Mucosa of rectum (tissue), 2 donors: ENCODE measurements around the gene GIMAP6.
"Not testable (repeated sequence)": the region's sequence is repeated elsewhere in the genome, so short reads cannot be mapped to it uniquely, and the experiment has no call there.

Experiments used
- H3K27ac ChIP-seq, 2 donors: one replicate each; pipeline ENCODE4 v1.7.0; 2013; ENCODE audit warnings: inconsistent platforms in 2 of 2, low read depth in 2 of 2, low read length in 2 of 2
- H3K27me3 ChIP-seq, 2 donors: one replicate each; pipeline ENCODE4 v1.7.0; 2013; ENCODE audit warnings: low read length in 2 of 2; ENCODE audit not compliant: control insufficient read depth in 2 of 2, insufficient read depth in 2 of 2
- H3K36me3 ChIP-seq, 2 donors: one replicate each; pipeline ENCODE4 v1.7.0; 2013; ENCODE audit warnings: low read length in 2 of 2; ENCODE audit not compliant: control insufficient read depth in 2 of 2, insufficient read depth in 2 of 2
- H3K4me1 ChIP-seq, 2 donors: one replicate each; pipeline ENCODE4 v1.7.0; 2013; ENCODE audit warnings: low read length in 2 of 2, mild to moderate bottlenecking in 1 of 2; ENCODE audit not compliant: control insufficient read depth in 2 of 2, insufficient read depth in 2 of 2
- H3K4me3 ChIP-seq, 2 donors: one replicate each; pipeline ENCODE4 v1.7.0; 2013; ENCODE audit warnings: low read length in 2 of 2
- H3K9ac ChIP-seq, 2 donors: one replicate each; pipeline ENCODE4 v1.7.0; 2013; ENCODE audit warnings: low read length in 2 of 2, low read depth in 1 of 2, mild to moderate bottlenecking in 1 of 2
- H3K9me3 ChIP-seq, 2 donors: one replicate each; pipeline ENCODE4 v1.7.0; 2013; ENCODE audit warnings: low read length in 2 of 2; ENCODE audit not compliant: control insufficient read depth in 2 of 2
- donor health status: healthy.
- donor health status: Normal muscosa, but diverticular disease.

GIMAP6 gene

DNA sequence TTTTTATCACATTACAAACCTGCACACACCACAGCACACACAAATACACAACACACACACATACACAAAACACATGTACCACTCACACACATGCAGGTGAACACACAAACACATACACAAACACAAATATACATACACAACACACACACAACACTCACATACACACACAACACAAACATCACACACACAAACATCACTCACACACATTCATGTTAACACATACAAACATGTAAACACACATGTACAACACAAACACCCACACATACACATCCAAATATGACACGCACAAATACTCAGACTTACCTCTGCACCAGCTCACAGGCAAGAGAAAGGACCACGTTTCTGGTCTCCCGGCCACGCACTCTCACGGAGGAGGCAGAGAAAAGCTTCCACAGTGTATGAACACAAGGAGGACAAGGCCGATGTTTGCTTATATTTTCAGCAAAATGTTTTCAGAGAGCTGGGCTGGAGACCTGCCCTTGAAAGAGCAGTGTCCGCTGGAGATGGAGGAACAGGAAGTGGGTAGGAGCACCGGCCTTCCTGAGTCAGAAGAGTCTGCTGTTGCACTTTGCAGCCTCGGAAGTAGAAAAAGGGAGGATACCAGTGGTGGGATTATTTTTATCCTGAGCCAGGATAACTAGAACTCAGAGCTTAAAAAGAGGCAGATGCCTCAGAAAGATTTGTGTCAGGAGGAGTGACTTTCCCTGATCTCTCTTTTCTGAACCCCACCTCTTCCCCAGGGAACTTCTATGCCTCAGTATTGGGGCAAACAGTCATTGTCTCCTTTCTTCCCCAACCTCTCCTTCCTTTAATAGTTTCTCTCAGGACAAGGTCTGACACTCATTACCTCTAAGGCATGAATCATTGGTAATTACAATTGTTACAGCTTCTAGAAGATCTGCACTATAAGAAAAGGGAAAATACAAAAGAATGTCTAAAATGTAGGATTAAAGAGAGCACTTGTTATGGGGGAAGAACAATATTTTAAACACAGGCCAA lies at the start of gene GIMAP6:
Gene GIMAP6 (minus strand): TSS at position 520 of the 999 bp plus-strand sequence. CDS start 2,243 bp downstream, outside the sequence.
- H3K9ac ChIP-seq: peak within 1 kb of the TSS; percentile 24 to 54
- H3K9me3 ChIP-seq: no peaks in the 10 kb centered on the region

GRCh38 chr7:150680364-150680763 lies 48.2 kb upstream of the GIMAP6 start:
- H3K9ac ChIP-seq, H3K4me1 ChIP-seq, H3K4me3 ChIP-seq, H3K27me3 ChIP-seq, H3K36me3 ChIP-seq, H3K27ac ChIP-seq, H3K9me3 ChIP-seq: not testable (repeated sequence)

More for the DNA sequence above, at the start of gene GIMAP6:
- Histone ChIP-seq H3K27me3 (no peaks in the 10 kb centered on the region), H3K27ac (peak within 1 kb of the TSS; percentile 34 to 67), H3K36me3 (peaks cover 0 to 3% of the 10 kb centered on the region in 2 donors), H3K4me3 (peak within 1 kb of the TSS; percentile 49 to 79), H3K4me1 (peaks cover 0 to 5% of the 10 kb centered on the region in 2 donors)

DNA sequence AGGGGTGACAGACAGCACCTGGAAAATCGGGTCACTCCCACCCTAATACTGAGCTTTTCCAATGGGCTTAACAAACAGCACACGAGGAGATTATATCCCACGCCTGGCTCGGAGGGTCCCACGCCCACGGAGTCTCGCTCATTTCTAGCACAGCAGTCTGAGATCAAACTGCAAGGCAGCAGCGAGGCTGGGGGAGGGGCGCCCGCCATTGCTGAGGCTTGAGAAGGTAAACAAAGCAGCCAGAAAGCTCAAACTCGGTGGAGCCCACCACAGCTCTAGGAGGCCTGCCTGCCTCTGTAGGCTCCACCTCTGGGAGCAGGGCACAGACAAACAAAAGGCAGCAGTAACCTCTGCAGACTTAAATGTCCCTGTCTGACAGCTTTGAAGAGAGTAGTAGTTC lies 46.4 kb upstream of the GIMAP6 start:
- not testable (repeated sequence) for H3K9me3 ChIP-seq, H3K27ac ChIP-seq, H3K9ac ChIP-seq, H3K4me3 ChIP-seq, H3K27me3 ChIP-seq, H3K36me3 ChIP-seq, H3K4me1 ChIP-seq

DNA sequence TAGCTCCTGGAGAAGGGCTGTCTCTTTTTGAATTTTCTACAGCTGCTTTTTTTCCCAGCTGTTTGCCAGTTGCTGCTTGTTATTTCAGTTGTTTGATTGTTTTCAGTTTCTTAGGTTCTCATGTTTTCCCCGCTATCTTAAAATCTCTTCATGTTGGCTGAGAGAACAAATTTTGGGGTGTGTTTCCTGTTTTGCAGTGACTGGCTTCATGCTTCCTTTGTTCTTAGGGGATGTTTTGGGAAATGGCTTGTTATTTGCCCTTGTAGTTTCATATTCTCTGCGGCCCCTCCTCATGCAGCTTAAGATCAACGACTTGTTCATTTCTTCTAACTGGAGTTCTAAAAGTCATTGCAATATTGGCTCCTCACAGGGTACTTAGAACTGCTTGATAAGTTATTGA lies 44.7 kb upstream of the GIMAP6 start:
- not testable (repeated sequence) for H3K9me3 ChIP-seq, H3K4me1 ChIP-seq, H3K9ac ChIP-seq, H3K27me3 ChIP-seq, H3K4me3 ChIP-seq, H3K27ac ChIP-seq, H3K36me3 ChIP-seq

- not testable (repeated sequence) for H3K27ac ChIP-seq
Measured at GRCh38 chr7:150676276-150676675, 44.1 kb upstream of the GIMAP6 start.

GRCh38 chr7:150675714-150676113 lies 43.5 kb upstream of the GIMAP6 start:
- H3K9ac ChIP-seq: no peak overlapping the region
- H3K4me1 ChIP-seq: no peaks in the 10 kb centered on the region

More at GRCh38 chr7:150676276-150676675, 44.1 kb upstream of the GIMAP6 start:
- H3K9ac ChIP-seq, H3K4me3 ChIP-seq, H3K9me3 ChIP-seq, H3K27me3 ChIP-seq, H3K36me3 ChIP-seq, H3K4me1 ChIP-seq: not testable (repeated sequence)

DNA sequence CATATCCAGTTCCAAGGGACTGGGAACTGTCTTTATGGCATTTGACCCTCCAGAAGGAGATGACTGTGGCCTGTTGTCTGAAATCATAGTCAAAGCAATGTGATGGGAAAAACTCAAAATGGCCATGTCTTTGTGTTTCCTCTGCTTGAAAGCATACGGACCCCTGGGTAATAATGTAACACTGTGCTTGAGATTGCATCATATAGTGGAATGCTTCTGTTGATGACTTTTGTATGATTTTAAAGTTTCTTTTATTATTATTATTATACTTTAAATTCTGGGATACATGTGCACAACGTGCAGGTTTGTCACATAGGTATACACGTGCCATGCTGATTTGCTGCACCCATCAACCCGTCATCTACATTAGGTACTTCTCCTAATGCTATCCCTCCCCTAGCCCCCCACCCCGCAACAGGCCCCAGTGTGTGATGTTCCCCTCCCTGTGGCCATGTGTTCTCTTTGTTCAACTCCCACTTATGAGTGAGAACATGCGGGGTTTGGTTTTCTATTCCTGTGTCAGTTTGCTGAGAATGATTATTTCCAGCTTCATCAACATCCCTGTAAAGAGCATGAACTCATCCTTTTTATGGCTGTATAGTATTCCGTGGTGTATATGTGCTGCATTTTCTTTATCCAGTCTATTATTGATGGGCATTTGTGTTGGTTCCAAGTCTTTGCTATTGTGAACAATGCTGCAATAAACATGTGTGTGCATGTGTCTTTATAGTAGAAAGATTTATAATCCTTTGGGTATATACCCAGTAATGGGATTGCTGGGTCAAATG lies 39.8 kb upstream of the GIMAP6 start:
- not testable (repeated sequence) for H3K4me1 ChIP-seq, H3K27ac ChIP-seq, H3K9me3 ChIP-seq, H3K9ac ChIP-seq, H3K4me3 ChIP-seq, H3K36me3 ChIP-seq, H3K27me3 ChIP-seq

More at GRCh38 chr7:150675714-150676113, 43.5 kb upstream of the GIMAP6 start:
- Histone ChIP-seq H3K27me3 (no peaks in the 10 kb centered on the region), H3K36me3 (no peaks in the 10 kb centered on the region), H3K4me3 (no peak overlapping the region), H3K27ac (peak overlapping the region; percentile 13 to 52), H3K9me3 (no peaks in the 10 kb centered on the region)

DNA sequence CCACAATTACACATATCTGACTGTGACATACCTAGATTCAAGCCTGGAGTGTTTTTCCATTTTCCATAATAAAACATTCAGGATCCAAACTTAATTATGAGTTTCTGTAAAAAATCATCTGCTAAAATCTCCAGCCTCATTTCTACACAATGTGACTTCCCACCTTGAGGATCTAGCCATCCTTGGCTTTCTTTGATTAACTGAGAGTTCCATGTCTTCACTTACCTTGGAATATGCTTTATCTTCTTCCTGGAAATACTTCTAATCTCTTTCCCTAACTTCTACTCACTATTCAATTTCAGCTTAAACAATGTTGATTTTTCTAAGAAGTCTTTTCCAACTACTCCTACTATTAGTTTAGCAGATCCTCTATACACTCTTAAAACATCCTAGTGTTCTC lies 36.8 kb upstream of the GIMAP6 start:
- Histone ChIP-seq H3K9ac (no peak overlapping the region), H3K4me3 (no peak overlapping the region), H3K27me3 (no peaks in the 10 kb centered on the region), H3K4me1 (peaks cover 0 to 8% of the 10 kb centered on the region in 2 donors), H3K36me3 (no peaks in the 10 kb centered on the region), H3K9me3 (no peaks in the 10 kb centered on the region), H3K27ac (peak overlapping the region in 1 of 2 donors; percentile 48)

- H3K9ac ChIP-seq: no peak overlapping the region
- H3K9me3 ChIP-seq: no peaks in the 10 kb centered on the region
- peaks cover 0 to 8% of the 10 kb centered on the region in 2 donors for H3K4me1 ChIP-seq
- H3K36me3 ChIP-seq: no peaks in the 10 kb centered on the region
- no peaks in the 10 kb centered on the region for H3K27me3 ChIP-seq
- peak overlapping the region in 1 of 2 donors; percentile 48 for H3K27ac ChIP-seq
- no peak overlapping the region for H3K4me3 ChIP-seq
Measured at GRCh38 chr7:150668472-150668911, 36.3 kb upstream of the GIMAP6 start.

- Histone ChIP-seq H3K4me3 (no peak overlapping the region), H3K36me3 (no peaks in the 10 kb centered on the region), H3K9ac (no peak overlapping the region), H3K9me3 (no peaks in the 10 kb centered on the region), H3K4me1 (peaks cover 0 to 8% of the 10 kb centered on the region in 2 donors), H3K27me3 (no peaks in the 10 kb centered on the region), H3K27ac (peak overlapping the region in 1 of 2 donors; percentile 67)
Measured at GRCh38 chr7:150666412-150666811, 34.2 kb upstream of the GIMAP6 start.
